Muscle of leg (tissue), 11 donors: ENCODE data around the gene MTMR1. TPM values are rescaled to one million over a fixed set of nuclear protein-coding genes. Genes with fewer than 3 reads are reported as not detected.
A peak's percentile ranks its signal among the peaks of the same experiment; 100 is the strongest.

ENCODE experiments used
- DNase-seq: peaks from one replicate; pipeline ENCODE4 v3.0.0; 2013
- H3K27ac ChIP-seq: one replicate; pipeline ENCODE4 v1.5.1; 2013; ENCODE audit warnings: mild to moderate bottlenecking, low read length, control low read depth
- H3K27me3 ChIP-seq: one replicate; pipeline ENCODE4 v1.6.1; 2013; ENCODE audit warnings: low read length; ENCODE audit not compliant: control insufficient read depth, insufficient read depth
- H3K36me3 ChIP-seq: one replicate; pipeline ENCODE4 v1.6.1; 2013; ENCODE audit warnings: low read length; ENCODE audit not compliant: control insufficient read depth, insufficient read depth
- H3K4me1 ChIP-seq: one replicate; pipeline ENCODE4 v1.6.1; 2013; ENCODE audit warnings: low read length; ENCODE audit not compliant: control insufficient read depth, insufficient read depth
- H3K4me3 ChIP-seq: one replicate; pipeline ENCODE4 v1.5.1; 2013; ENCODE audit warnings: low read length, control low read depth
- H3K9me3 ChIP-seq: replicated peaks from 2 replicates; pipeline ENCODE4 v1.6.1; 2013; ENCODE audit warnings: low read depth, low read length; ENCODE audit not compliant: control insufficient read depth
- WGBS: methylation state at CpG from one replicate; pipeline ENCODE4 v1.1.5; 2013; ENCODE audit warnings: missing lambda C conversion rate; ENCODE audit not compliant: insufficient coverage; 5-methylcytosine and 5-hydroxymethylcytosine counted together
- polyA plus RNA-seq, 8 donors: library from polyadenylated mRNA; unstranded; fragments of 120-200 nt; gene quantifications; one replicate each; pipeline versions ENCODE4 v1.2.1 to v1.2.3, GENCODE V29; 2013; ENCODE audit warnings: inconsistent platforms in 1 of 8, low replicate concordance in 1 of 8; ENCODE audit not compliant: insufficient read length in 8 of 8, insufficient read depth in 1 of 8
- total RNA-seq: library from RNA; stranded (reverse); fragments of 120-200 nt; gene quantifications from one replicate; pipeline ENCODE4 v1.2.4, GENCODE V29; 2013

The MTMR1 gene
- total and polyA plus RNA-seq, 9 donors = 16.0 to 24.8 (median 17.3) TPM

DNA sequence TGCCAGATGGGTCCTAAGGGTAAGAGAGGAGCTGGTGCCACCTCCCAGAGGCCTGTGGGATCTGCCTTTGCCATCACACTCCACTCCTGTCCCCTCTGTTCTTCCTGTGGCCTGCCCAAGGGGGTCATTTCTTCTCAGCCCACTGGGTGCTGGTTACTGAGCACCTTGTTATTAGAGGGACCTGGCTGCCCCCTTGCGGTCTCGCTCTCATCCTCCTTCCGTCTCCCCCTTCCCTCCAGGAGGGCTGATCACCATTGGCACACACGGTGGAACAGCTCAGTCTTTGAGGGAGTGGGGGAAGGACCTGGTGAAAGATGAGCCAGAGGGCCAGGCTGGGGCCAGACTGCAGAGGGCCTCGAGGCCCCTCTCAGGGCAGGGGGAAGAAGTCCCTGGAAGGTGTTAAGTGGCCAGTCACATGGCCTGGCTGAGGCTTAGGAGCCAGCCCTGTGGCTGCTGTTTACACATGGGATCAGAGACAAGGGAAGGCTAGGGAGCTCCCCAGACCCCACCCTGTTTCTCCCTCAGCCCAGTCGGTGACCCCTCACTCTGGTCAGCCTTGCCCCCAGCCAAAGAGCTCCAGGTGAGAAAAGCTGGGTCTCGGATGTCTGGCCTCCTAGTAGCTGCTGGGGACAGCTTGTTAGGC, 68.1 kb downstream of the MTMR1 start:
- peak; percentile 20 for DNase-seq
- 80% methylated on average over 1 of the region's 7 CpGs for WGBS

GRCh38 chrX:150761819-150762216, 68.6 kb downstream of the MTMR1 start:
- peaks cover 8% of the 10 kb centered on the region for H3K4me1 ChIP-seq
- no peak overlapping the region for H3K27ac ChIP-seq
- no peak for DNase-seq
- no peak overlapping the region for H3K4me3 ChIP-seq
- H3K27me3 ChIP-seq = peaks cover 8% of the 10 kb centered on the region
- WGBS = 76% methylated on average over 6 of the region's 8 CpGs
- H3K9me3 ChIP-seq = no peaks in the 10 kb centered on the region
- peaks cover 13% of the 10 kb centered on the region for H3K36me3 ChIP-seq

More for the DNA sequence above, 68.1 kb downstream of the MTMR1 start:
- Histone ChIP-seq H3K27me3 (peaks cover 8% of the 10 kb centered on the region), H3K27ac (no peak overlapping the region), H3K4me3 (no peak overlapping the region), H3K36me3 (peaks cover 13% of the 10 kb centered on the region), H3K9me3 (no peaks in the 10 kb centered on the region), H3K4me1 (peaks cover 7% of the 10 kb centered on the region)

GRCh38 chrX:150762258-150763165, 69.3 kb downstream of the MTMR1 start:
- DNase-seq = no peak
- no peaks in the 10 kb centered on the region for H3K9me3 ChIP-seq
- peaks cover 7% of the 10 kb centered on the region for H3K36me3 ChIP-seq
- 87% methylated on average over 20 of the region's 36 CpGs for WGBS
- peaks cover 12% of the 10 kb centered on the region for H3K4me1 ChIP-seq
- H3K27ac ChIP-seq = no peak overlapping the region
- H3K4me3 ChIP-seq = no peak overlapping the region
- H3K27me3 ChIP-seq = peaks cover 5% of the 10 kb centered on the region

GRCh38 chrX:150763303-150763797, 70.2 kb downstream of the MTMR1 start:
- no peak overlapping the region for H3K27ac ChIP-seq
- H3K27me3 ChIP-seq = peaks cover 5% of the 10 kb centered on the region
- 79% methylated on average over 11 of the region's 13 CpGs for WGBS
- no peaks in the 10 kb centered on the region for H3K9me3 ChIP-seq
- peaks cover under 1% of the 10 kb centered on the region for H3K36me3 ChIP-seq
- no peak for DNase-seq
- H3K4me1 ChIP-seq = peaks cover 12% of the 10 kb centered on the region
- no peak overlapping the region for H3K4me3 ChIP-seq

DNA sequence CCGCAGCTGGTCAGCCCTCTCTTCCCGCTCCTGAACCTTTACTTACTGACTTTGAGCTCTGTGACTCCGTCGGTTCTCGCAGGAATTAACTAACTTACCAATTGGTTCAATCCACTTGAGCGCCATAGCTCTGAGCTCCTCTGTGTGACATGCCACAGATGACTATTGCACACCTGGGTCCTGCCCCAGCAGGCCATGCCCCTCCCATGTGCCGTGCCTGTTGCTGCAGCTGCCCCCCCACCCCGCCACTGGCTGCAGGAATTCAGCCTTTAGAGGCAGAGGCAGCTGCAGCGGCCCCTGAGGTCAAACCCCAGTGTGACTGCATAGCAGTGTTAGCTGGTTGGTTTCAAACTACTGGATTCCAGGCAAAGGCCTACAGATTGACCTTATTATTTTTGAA, 70.6 kb downstream of the MTMR1 start:
- no peaks in the 10 kb centered on the region for H3K9me3 ChIP-seq
- 75% methylated on average over 9 of the region's 9 CpGs for WGBS
- DNase-seq = no peak
- H3K36me3 ChIP-seq = peaks cover 5% of the 10 kb centered on the region
- H3K27ac ChIP-seq = no peak overlapping the region
- peaks cover 5% of the 10 kb centered on the region for H3K27me3 ChIP-seq
- H3K4me3 ChIP-seq = no peak overlapping the region
- H3K4me1 ChIP-seq = peaks cover 12% of the 10 kb centered on the region

GRCh38 chrX:150765237-150765636, 72.0 kb downstream of the MTMR1 start:
- 68% methylated on average over 6 of the region's 9 CpGs for WGBS

DNA sequence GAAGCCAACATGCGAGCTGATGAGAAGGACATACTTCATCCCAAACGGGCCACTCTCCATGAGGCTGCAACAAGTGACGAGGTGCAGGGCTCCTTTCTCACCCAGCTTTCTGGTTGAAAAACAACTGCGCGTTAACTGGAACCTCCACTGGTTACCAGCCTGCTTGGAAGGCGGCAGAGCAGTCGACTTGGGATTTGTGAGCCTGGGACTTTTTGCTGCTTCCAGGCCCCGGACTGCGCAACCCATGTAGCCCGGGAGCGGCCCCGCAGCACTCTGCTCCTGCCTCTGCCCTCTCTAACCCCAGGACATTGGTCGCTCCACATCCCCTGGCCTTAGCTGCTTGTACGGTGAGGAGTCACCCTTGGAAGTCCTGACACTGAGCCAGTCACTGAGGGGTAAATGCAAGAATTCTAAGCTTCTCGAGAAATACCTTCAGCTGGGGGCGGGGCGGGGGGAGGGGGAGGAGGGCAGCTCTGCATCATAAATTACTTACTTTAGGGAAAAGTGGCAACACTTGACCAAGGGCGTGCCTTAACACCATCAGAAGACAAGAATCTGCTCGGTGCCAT, 72.7 kb downstream of the MTMR1 start:
- peaks cover 17% of the 10 kb centered on the region for H3K36me3 ChIP-seq
- no peak for DNase-seq
- no peak overlapping the region for H3K4me3 ChIP-seq
- peaks cover 8% of the 10 kb centered on the region for H3K27me3 ChIP-seq
- peaks cover 12% of the 10 kb centered on the region for H3K4me1 ChIP-seq
- H3K27ac ChIP-seq = no peak overlapping the region
- no peaks in the 10 kb centered on the region for H3K9me3 ChIP-seq
- 82% methylated on average over 14 of the region's 19 CpGs for WGBS

More at GRCh38 chrX:150765237-150765636, 72.0 kb downstream of the MTMR1 start:
- no peaks in the 10 kb centered on the region for H3K9me3 ChIP-seq
- DNase-seq = no peak
- H3K36me3 ChIP-seq = peaks cover 16% of the 10 kb centered on the region
- no peak overlapping the region for H3K4me3 ChIP-seq
- H3K4me1 ChIP-seq = peaks cover 12% of the 10 kb centered on the region
- peaks cover 8% of the 10 kb centered on the region for H3K27me3 ChIP-seq
- no peak overlapping the region for H3K27ac ChIP-seq

GRCh38 chrX:150766351-150767044, 73.3 kb downstream of the MTMR1 start:
- H3K4me1 ChIP-seq = peaks cover 12% of the 10 kb centered on the region
- H3K36me3 ChIP-seq = peaks cover 21% of the 10 kb centered on the region
- no peak for DNase-seq
- H3K4me3 ChIP-seq = no peak overlapping the region
- H3K27ac ChIP-seq = no peak overlapping the region
- peaks cover 8% of the 10 kb centered on the region for H3K27me3 ChIP-seq
- WGBS = 75% methylated on average over 9 of the region's 13 CpGs
- no peaks in the 10 kb centered on the region for H3K9me3 ChIP-seq

GRCh38 chrX:150767045-150767395, 73.8 kb downstream of the MTMR1 start:
- no peak for DNase-seq
- no peak overlapping the region for H3K4me3 ChIP-seq
- H3K4me1 ChIP-seq = peaks cover 12% of the 10 kb centered on the region
- no peaks in the 10 kb centered on the region for H3K9me3 ChIP-seq
- peaks cover 21% of the 10 kb centered on the region for H3K36me3 ChIP-seq
- no peak overlapping the region for H3K27ac ChIP-seq
- 78% methylated on average over 6 of the region's 9 CpGs for WGBS
- peaks cover 8% of the 10 kb centered on the region for H3K27me3 ChIP-seq
